Measurements from ENCODE around the gene USP4. TPM values are rescaled to one million over a fixed set of nuclear protein-coding genes. Genes with fewer than 3 reads are reported as not detected.

The USP4 gene
- total and polyA plus RNA-seq, 2 of the 8 experiments (the other 6 are each of a cell fraction or from before 2014, with no cell fraction given) = 16.0 to 27.8 TPM

DNA sequence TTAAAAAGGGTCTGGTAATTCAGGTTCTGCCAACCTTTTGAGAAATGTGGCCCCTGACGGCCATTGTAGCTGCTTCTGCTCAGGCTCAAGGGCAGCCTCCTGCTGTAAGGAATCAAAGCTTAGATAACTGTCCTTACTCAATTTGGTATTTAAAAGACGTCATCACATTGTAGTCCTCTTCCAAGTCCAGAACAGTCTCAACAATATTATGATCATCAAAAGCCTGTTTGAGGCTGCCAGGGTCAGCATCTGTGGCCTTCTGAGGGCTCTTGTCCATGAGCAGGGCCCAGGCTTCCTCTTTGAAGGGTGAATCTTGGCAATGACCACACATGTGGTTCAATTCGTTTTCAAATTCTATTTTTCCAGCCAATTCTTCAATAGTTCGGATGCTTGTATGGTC, 68.8 kb downstream of the USP4 start:
- Histone ChIP-seq H3K4me3 (ENCODE audit: extremely low read depth in 1 of 4, insufficient read depth in 2 of 4, low read depth in 3 of 4, low read length in 4 of 4) (no peak overlapping the region), H4K5ac (ENCODE audit: insufficient read length, low read depth, low read length) (no peak overlapping the region), H2BK120ac (replicated peaks; ENCODE audit: low read depth, low read length) (no peak overlapping the region), H3K9me3 (ENCODE audit: insufficient read depth in 2 of 2, low read depth in 1 of 2, low read length in 1 of 2) (no peaks in the 10 kb centered on the region), H2BK5ac (ENCODE audit: low read depth, low read length) (no peak overlapping the region), H3K4ac (replicated peaks; ENCODE audit: insufficient read length, low read depth, low read length) (no peak overlapping the region), H2BK20ac (ENCODE audit: low read length) (no peak overlapping the region), H3K23me2 (ENCODE audit: low read depth, low read length) (no peaks in the 10 kb centered on the region), H3K27ac (ENCODE audit: low read depth, low read length) (no peak overlapping the region), H3K4me2 (ENCODE audit: insufficient read depth in 1 of 2, low read depth in 2 of 2, low read length in 2 of 2) (no peak overlapping the region), H3K27me3 (replicated peaks in 1 of 4; ENCODE audit: control insufficient read depth in 3 of 4, extremely low read depth in 1 of 4, insufficient read depth in 3 of 4, low read length in 3 of 4) (no peaks in the 10 kb centered on the region), H2AFZ (ENCODE audit: low read length) (no peak overlapping the region), H3K23ac (ENCODE audit: insufficient read length) (no peak overlapping the region), H2BK12ac (ENCODE audit: low read depth, low read length) (no peak overlapping the region), H3K4me1 (replicated peaks in 1 of 4; ENCODE audit: control insufficient read depth in 3 of 4, insufficient read depth in 4 of 4, low read length in 3 of 4) (no peaks in the 10 kb centered on the region), H3K79me1 (ENCODE audit: low read depth, low read length) (no peaks in the 10 kb centered on the region), H3K18ac (ENCODE audit: extremely low read depth, low read length) (no peak overlapping the region), H4K20me1 (replicated peaks in 1 of 2; ENCODE audit: control insufficient read depth in 1 of 2, insufficient read depth in 2 of 2, low read length in 2 of 2) (no peaks in the 10 kb centered on the region), H3K56ac (replicated peaks; ENCODE audit: insufficient read length, low read depth, low read length) (no peak overlapping the region), H3K14ac (ENCODE audit: insufficient read length) (no peak overlapping the region), H3K79me2 (ENCODE audit: control insufficient read depth in 1 of 2, insufficient read depth in 2 of 2, low read length in 2 of 2) (no peaks in the 10 kb centered on the region), H4K8ac (ENCODE audit: extremely low read depth, insufficient read depth, low read length) (no peak overlapping the region), H2BK15ac (ENCODE audit: low read length) (no peak overlapping the region), H3K9ac (replicated peaks in 1 of 4; ENCODE audit: extremely low read depth in 1 of 4, low read depth in 3 of 4, low read length in 3 of 4) (no peak overlapping the region), H4K91ac (replicated peaks; ENCODE audit: insufficient read length, low read length) (no peak overlapping the region), H3K36me3 (ENCODE audit: control insufficient read depth in 2 of 4, insufficient read depth in 4 of 4, low read length in 3 of 4) (no peaks in the 10 kb centered on the region), H2AK5ac (ENCODE audit: low read depth, low read length) (no peak overlapping the region)
- DNase-seq (ENCODE audit: low read depth in 1 of 2, low spot score in 2 of 2) (no peak), FAIRE-seq (no peak)
- POLR2A ChIA-PET (ENCODE audit: partially characterized antibody) = interaction anchor here (1.0 kb wide), 1 partner anchor 140 kb away, joined by 3 read pairs; no protein-coding TSS in a partner anchor
- 81% methylated on average over 4 of the region's 4 CpGs; no CpG with 5 or more reads in 1 of the 2 experiments for WGBS, 2 experiments (ENCODE audit: extremely low coverage in 1 of 2, insufficient coverage in 1 of 2, insufficient read length in 1 of 2, insufficient replicate concordance in 2 of 2, low coverage in 1 of 2, low lambda C conversion rate in 2 of 2, missing lambda C conversion rate in 1 of 2)
- CTCF ChIA-PET (ENCODE audit: partially characterized antibody) = interaction anchor here (0.6 to 1.7 kb wide), 3 partner anchors 65 to 137 kb away, joined by 3 to 4 read pairs (median 3); no protein-coding TSS in a partner anchor
- no peak for TF ChIP-seq SRF (IDR thresholded peaks at IDR 0.05; ENCODE audit: low read depth, low read length)
- no peak for TF ChIP-seq NANOG (IDR thresholded peaks at IDR 0.05; ENCODE audit: insufficient read depth, low read depth, low read length, poor library complexity, severe bottlenecking)
- TF ChIP-seq SIN3A (conservative IDR thresholded peaks at IDR 0.05 in 1 of 2, IDR thresholded peaks at IDR 0.05 in 1 of 2; ENCODE audit: low read depth in 1 of 2, low read length in 2 of 2) = no peak
